ENCODE results near the gene OLFML1. TPM values are rescaled to one million over a fixed set of nuclear protein-coding genes. Genes with fewer than 3 reads are reported as not detected.
A peak's percentile ranks its signal among the peaks of the same experiment; 100 is the strongest.

Gene OLFML1
- total and polyA plus RNA-seq, 2 of the 13 experiments (the other 11 are each of a cell fraction or from before 2014, with no cell fraction given): 0.89 to 0.90 TPM

- TF ChIP-seq ZNF704 (CRISPR knock-in tag; IDR thresholded peaks at IDR 0.05; ENCODE audit: borderline replicate concordance) (no peak), TBP (CRISPR knock-in tag; IDR thresholded peaks at IDR 0.05) (no peak), RBM39 (IDR thresholded peaks at IDR 0.05; ENCODE audit: low read depth, low read length, poor library complexity, severe bottlenecking) (no peak), GTF2F1 (IDR thresholded peaks at IDR 0.05; ENCODE audit: low read length) (no peak), ZBTB4 (CRISPR knock-in tag; IDR thresholded peaks at IDR 0.05; ENCODE audit: borderline replicate concordance) (peak; percentile 55; the same call in 1 of the 2 replicates), ZNF18 (CRISPR knock-in tag; IDR thresholded peaks at IDR 0.05; ENCODE audit: insufficient replicate concordance) (no peak), SAFB2 (CRISPR knock-in tag; IDR thresholded peaks at IDR 0.05; ENCODE audit: borderline replicate concordance, low read depth) (no peak), ZNF766 (CRISPR knock-in tag; IDR thresholded peaks at IDR 0.05; ENCODE audit: borderline replicate concordance) (no peak), TEF (CRISPR knock-in tag; IDR thresholded peaks at IDR 0.05) (no peak), MAX (IDR thresholded peaks at IDR 0.05) (peak; percentile 56), JUND (CRISPR knock-in tag; IDR thresholded peaks at IDR 0.05) (no peak), FIP1L1 (IDR thresholded peaks at IDR 0.05; ENCODE audit: borderline replicate concordance, insufficient read depth, low read depth, low read length) (no peak), ARNT2 (CRISPR knock-in tag; IDR thresholded peaks at IDR 0.05; ENCODE audit: low read depth) (peak; percentile 36; the same call in 1 of the 2 replicates), ZNF264 (CRISPR knock-in tag; IDR thresholded peaks at IDR 0.05) (no peak), KDM6A (CRISPR knock-in tag; IDR thresholded peaks at IDR 0.05; ENCODE audit: low read depth) (peak; percentile 58; the same call in 1 of the 2 replicates), EZH2 (conservative IDR thresholded peaks at IDR 0.05; ENCODE audit: low read depth, low read length) (no peak), ZNF317 (CRISPR knock-in tag; IDR thresholded peaks at IDR 0.05) (peak; percentile 50; the same call in 1 of the 2 replicates), DR1 (CRISPR knock-in tag; IDR thresholded peaks at IDR 0.05) (no peak), CBX1 (IDR thresholded peaks at IDR 0.05; ENCODE audit: low read depth) (no peak), RBM22 (optimal IDR thresholded peaks at IDR 0.05; ENCODE audit: low read length) (no peak), WIZ (CRISPR knock-in tag; IDR thresholded peaks at IDR 0.05) (no peak), ZNF660 (CRISPR knock-in tag; IDR thresholded peaks at IDR 0.05; ENCODE audit: borderline replicate concordance, low read depth) (no peak), SYNCRIP (IDR thresholded peaks at IDR 0.05; ENCODE audit: insufficient read depth, low read depth, low read length) (no peak), DPF2 (CRISPR knock-in tag; IDR thresholded peaks at IDR 0.05; ENCODE audit: borderline replicate concordance, low read depth) (peak; percentile 55; the same call in 1 of the 2 replicates)
These were observed 40.1 kb downstream of the OLFML1 start (continued) for GRCh38 chr11:7525424-7525823.

All from HepG2 (cell line).